Posterior vena cava (tissue), 2 donors: Measurements from ENCODE around the gene EXOC2. TPM values are rescaled to one million over a fixed set of nuclear protein-coding genes. Genes with fewer than 3 reads are reported as not detected.
"Not testable (repeated sequence)": the region's sequence is repeated elsewhere in the genome, so short reads cannot be mapped to it uniquely, and the experiment has no call there.

ENCODE experiments used
- DNase-seq: peaks from one replicate; pipeline ENCODE4 v3.0.0-alpha.2; 2020; ENCODE audit warnings: low spot score
- intact Hi-C, 2 donors: fragments of 100-400 bp; cut with DNase I; formaldehyde crosslinking; loops; one replicate each; pipeline versions ENCODE4 v1.14.1 to v1.14.2; 2022 to 2023
- total RNA-seq, 2 donors: library from RNA; stranded (reverse); fragmentation: NEBNext Ultra II Directional; extraction: Animal tissue kit (Norgen Biotek cat#: 25700); gene quantifications; one replicate each; pipeline ENCODE4 v1.2.1, GENCODE V29; 2021
- donor health status: DM: yes; HTN: yes; CAD: no.
- donor health status: DM: yes; HTN: yes; CAD: no.

The EXOC2 gene
- total RNA-seq, 2 donors from 2014 or later, result 16.7 to 20.5 TPM

GRCh38 chr6:684831-685636, 7.9 kb downstream of the EXOC2 start:
- intact Hi-C loops, result no loop called here
- DNase-seq, result no peak

DNA sequence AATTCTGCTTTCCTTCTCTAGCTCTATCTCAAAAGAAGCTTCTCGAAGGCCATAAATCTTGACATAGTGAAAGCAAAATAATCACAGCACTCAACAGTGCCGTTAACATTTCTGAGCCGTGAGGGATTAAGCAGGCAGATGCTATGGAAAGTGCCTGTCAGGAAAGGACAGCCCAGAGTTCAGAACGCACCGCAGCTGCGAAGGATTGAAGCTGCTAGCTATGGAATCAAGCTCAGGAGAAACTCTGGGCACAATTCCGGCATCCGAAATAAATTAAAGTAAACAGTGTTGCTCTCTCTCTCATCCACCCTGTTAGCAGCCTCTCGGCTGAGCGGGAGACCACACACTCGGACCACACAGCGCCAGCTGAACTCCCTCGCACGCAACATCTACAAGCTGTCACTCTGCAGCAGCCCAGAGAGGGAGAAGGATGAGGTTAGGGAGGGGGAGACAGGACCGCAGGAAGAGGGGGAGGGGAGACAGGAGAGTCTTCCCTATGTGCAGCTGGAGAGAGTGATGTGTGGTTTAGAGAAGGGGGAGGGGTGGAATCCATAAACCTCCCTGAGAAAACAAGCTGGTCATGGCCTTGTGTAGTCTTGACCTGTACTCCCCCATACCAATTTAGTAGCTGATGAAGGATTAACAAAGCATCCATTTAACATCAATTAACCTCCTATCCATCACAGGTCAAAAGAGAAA, 9.0 kb downstream of the EXOC2 start:
- intact Hi-C loops, result no loop called here
- DNase-seq, result no peak

DNA sequence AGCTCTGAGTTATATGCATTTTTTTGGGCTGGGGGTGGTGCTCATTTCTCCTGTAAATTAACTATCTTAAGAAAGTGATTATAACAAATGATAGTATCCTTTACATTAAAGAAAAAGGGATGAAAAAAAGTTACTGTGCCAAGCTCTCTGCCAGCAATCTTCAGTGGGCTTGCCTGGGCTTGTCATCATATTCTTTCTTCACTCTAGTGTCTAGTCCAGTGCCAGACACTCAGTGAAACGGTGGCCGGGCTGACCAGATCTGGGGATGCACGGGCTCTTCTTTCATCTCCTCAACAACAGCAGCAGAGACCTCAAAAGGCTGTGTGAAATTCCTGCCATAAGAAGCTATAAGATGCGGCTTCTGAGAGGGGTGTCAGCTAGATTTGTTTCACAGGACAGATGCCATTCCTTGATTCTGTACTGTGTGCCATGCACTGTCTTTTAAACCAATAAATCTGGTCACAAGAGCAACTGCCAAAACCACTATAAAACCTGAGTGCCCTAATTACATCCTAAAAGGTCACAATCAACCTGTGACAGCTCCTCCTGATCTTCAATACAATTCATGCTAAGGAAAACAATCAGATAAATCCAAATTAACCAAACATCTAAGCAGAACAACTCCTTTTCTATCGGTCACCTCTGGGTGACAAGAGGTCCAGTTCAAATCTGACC, 12.1 kb downstream of the EXOC2 start:
- no peak for DNase-seq
- intact Hi-C loops, result no loop called here

GRCh38 chr6:680251-680650, 12.7 kb downstream of the EXOC2 start:
- no peak for DNase-seq
- intact Hi-C loops, result no loop called here

GRCh38 chr6:679282-679681, 13.7 kb downstream of the EXOC2 start:
- intact Hi-C loops, result loop anchor here in 1 of 2 donors (10.0 kb wide), 1 partner anchor 516 kb away; no protein-coding TSS in a partner anchor
- DNase-seq, result no peak

GRCh38 chr6:678520-678919, 14.4 kb downstream of the EXOC2 start:
- no peak for DNase-seq
- intact Hi-C loops, result loop anchor here in 1 of 2 donors (10.0 kb wide), 1 partner anchor 516 kb away; no protein-coding TSS in a partner anchor

DNA sequence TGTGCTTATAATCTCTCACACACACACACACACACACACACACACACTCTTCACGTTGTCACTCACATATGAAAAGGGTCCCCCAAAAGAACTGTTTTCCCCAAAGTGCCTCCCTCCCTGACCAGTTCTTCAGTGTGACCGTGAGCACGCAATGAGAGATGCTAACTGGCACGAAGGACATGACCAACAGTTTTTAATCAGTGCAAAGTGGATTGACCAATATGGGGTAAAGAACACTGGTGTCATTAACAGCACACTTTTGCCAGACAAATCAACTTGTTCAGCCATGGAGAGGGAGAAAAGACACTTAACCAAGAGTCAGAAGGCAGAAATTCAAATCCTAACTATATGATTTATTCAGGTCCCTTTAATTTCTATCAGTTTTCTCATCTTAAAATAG, 15.0 kb downstream of the EXOC2 start:
- DNase-seq, result no peak
- intact Hi-C loops, result loop anchor here in 1 of 2 donors (10.0 kb wide), 1 partner anchor 517 kb away; no protein-coding TSS in a partner anchor

- intact Hi-C loops, result loop anchor here in 1 of 2 donors (10.0 kb wide), 1 partner anchor 520 kb away; no protein-coding TSS in a partner anchor
- DNase-seq, result no peak
Measured at GRCh38 chr6:674956-675355, 18.0 kb downstream of the EXOC2 start.

- intact Hi-C loops, result loop anchor here in 1 of 2 donors (10.0 kb wide), 1 partner anchor 520 kb away; no protein-coding TSS in a partner anchor
- no peak for DNase-seq
Measured at GRCh38 chr6:674406-674805, 18.5 kb downstream of the EXOC2 start.

DNA sequence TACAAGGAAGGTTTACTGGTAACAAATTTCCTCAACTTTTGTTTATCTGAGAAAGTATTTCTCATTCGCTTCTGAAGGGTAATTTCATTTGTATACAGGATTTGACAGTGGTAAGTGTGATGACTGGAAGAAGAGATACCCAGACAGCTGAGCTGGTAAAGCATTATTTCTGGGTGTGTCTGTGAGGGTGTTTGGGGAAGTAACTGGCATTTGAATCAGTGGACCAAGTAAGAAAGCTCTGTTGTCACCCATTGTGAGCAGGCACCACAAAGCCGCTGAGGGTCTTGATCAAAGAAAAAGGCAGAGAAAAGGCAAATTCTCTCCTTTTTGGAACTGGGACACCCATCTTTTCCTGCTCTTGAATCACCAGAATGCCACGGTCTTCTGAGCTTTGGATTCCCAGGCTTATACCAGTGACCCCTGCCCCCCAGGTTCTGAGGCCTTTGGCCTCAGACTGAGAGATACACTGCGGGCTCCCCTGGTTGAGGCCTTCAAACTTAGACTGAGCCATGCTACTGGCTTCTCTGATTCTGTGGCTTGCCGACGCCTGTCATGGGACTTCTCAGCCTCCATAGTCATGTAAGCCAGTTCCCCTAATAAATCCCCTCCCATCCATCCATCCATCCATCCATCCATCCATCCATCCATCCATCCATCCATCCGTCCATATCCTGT, 25.5 kb downstream of the EXOC2 start:
- no peak for DNase-seq
- intact Hi-C loops, result no loop called here

- intact Hi-C loops, result no loop called here
- no peak for DNase-seq
Measured at GRCh38 chr6:665403-666267, 27.3 kb downstream of the EXOC2 start.

DNA sequence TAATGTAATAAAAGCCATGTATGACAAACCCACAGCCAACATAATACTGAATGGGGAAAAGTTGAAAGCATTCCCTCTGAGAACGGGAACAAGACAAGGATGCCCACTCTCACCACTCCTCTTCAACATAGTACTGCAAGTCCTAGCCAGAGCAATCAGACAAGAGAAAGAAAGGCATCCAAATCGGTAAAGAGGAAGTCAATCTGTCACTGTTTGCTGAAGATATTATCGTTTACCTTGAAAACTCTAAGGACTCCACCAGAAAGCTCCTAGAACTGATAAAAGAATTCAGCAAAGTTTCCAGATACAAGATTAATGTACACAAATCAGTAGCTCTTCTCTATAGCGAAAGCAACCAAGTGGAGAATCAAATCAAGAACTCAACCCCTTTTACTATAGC, 29.2 kb downstream of the EXOC2 start:
- DNase-seq, intact Hi-C loops: not testable (repeated sequence)

DNA sequence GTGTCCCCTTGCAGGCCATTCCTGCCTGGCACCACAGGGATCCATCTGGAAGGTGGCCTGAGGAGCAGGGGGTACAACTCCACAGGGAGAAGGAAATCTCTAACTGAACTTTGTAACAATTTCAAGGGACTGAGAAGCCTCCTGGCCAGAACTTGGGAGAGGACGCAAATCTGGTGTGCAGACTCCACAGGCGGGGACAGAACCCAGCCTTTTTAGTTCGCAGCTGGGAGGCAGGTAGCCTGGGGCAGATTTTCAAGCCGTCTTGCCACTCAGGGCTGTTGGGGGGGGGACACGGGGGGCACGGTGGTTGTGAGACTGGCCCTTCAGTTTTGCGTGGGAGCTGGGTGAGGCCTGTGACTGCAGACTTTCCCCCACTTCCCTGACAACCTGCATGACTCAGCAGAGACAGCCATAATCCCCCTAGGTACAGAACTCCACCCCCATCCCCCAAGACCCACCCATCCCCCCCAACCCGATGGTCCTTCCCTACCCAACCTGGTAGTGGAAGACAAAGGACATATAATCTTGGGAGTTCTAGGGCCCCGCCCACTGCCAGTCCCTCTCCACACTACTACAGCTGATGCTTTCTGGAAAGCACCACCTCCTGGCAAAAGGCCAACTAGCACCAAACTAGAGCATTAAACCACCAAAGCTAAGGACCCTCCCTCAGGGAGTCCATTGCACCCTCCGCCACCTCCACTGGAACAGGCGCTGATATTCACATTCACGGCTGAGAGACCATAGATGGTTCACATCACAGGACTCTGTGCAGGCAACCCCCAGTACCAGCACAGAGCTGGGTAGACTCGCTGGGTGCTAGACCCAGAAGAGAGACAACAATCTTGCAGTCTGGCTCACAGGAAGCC, 33.0 kb downstream of the EXOC2 start:
- intact Hi-C loops, result no loop called here
- no peak for DNase-seq

DNA sequence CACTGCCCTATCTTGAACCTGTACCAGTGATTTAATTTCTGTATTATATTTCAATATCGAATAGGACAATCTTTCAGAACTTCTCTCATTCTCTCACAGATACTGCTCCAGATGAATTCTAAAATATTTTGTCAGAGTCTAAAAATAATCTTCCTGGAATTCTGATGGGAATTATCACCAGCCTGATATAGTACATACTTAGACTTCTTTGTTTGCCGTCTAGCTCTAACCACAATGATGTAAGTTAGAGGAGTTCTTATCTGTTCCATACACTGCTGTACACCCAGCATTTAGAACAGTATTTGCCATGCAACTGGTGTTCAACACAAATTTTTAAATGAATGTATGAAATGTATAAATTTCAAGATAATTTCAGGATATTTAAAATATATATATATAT, 34.7 kb downstream of the EXOC2 start:
- DNase-seq, result no peak
- intact Hi-C loops, result no loop called here

GRCh38 chr6:657743-658142, 35.2 kb downstream of the EXOC2 start:
- no peak for DNase-seq
- intact Hi-C loops, result no loop called here

DNA sequence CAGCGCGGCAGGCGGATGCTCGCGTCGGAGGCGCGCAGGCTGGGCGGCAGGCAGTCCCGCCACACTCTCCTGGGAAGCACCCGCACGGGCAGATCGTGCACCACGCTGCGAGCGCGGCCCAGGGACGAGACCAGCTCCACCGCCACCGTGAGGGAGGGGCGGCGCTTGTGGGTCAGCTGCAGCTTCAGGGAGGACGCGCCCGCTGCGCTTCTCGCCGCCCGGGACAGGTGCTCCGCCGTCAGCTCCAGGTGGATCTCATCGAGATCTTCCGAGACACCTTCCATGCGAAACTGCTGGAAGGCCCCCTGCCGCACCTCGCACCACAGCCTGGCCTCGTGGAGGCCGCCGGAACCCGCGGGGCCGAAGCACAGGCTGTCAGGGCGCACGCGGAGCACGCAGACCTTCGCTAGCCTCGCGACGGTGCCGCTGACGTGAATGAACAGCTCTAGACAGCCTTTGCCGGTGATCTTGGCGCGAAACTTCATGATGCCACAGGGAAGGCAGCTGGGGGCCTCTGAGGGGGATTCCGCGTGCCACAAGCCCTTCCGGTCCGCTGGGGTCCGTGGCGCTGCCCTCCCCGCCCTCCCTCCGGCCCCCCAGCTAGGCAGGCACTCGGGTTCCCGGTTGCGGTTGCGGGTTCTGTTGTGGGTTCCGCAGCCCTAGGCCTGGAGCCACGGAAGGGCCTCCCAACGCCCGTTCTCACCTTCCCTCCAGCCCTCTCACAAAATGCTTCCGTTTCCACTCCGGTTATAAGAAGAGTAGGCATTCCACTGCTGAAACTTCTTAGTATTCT, 36.3 kb downstream of the EXOC2 start, which contains the start of gene HUS1B:
HUS1B (minus strand) TSS at position 641 of the 793 bp plus-strand sequence; CDS start at position 485, 156 bp downstream.
- DNase-seq, result no peak
- intact Hi-C loops, result no loop called here

DNA sequence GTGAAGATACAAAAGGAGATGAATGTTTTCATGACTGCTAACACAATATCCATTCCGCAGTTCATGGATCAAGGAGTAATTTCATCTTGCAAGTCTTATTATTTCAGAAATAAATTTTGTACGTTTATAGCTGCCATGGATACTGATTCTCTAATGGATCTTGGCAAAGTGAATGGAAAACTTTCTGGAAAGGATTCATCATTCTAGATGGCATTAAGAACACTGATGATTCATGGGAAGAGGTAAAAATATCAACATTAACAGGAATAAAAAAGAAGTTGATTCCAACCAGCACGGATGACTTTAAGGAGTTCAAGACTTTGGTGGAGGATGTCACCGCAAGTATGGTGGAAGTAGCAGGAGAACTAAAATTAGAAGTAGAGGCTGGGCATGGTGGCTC, 38.8 kb downstream of the EXOC2 start:
- DNase-seq, result no peak
- intact Hi-C loops, result no loop called here
